GM18951 (cell line): ENCODE measurements around the gene SCG5.

ENCODE experiments used
- POLR2A ChIP-seq: IDR thresholded peaks from 4 replicates; pipeline ENCODE4 v1.6.1; 2011; ENCODE audit warnings: mild to moderate bottlenecking; ENCODE audit not compliant: insufficient read length, insufficient read depth; ENCODE audit errors: extremely low read depth
- in situ Hi-C: fragments of 300-500 bp; cut with MboI; formaldehyde crosslinking; loops from one replicate; pipeline ENCODE4 v1.12.0; 2022; ENCODE audit warnings: low sequenced_read_pairs, mixed read lengths, inconsistent platforms; ENCODE audit not compliant: unreplicated experiment

Gene SCG5

GRCh38 chr15:32649342-32649741, 7.8 kb downstream of the SCG5 start:
- in situ Hi-C loops, result no loop called here
- no peak for TF ChIP-seq POLR2A

GRCh38 chr15:32651229-32651837, 9.8 kb downstream of the SCG5 start:
- in situ Hi-C loops, result no loop called here
- no peak for TF ChIP-seq POLR2A

- in situ Hi-C loops, result no loop called here
- no peak for TF ChIP-seq POLR2A
Observed at GRCh38 chr15:32652178-32652577, 10.7 kb downstream of the SCG5 start.

- TF ChIP-seq POLR2A, result no peak
Observed at GRCh38 chr15:32656091-32656490, 14.6 kb downstream of the SCG5 start.

GRCh38 chr15:32656496-32656895, 15.0 kb downstream of the SCG5 start:
- in situ Hi-C loops, result loop anchor here (5.0 kb wide), 1 partner anchor 336 kb away; no protein-coding TSS in a partner anchor

More at GRCh38 chr15:32656091-32656490, 14.6 kb downstream of the SCG5 start:
- in situ Hi-C loops, result loop anchor here (5.0 kb wide), 1 partner anchor 336 kb away; no protein-coding TSS in a partner anchor

GRCh38 chr15:32657198-32657883, 15.8 kb downstream of the SCG5 start:
- TF ChIP-seq POLR2A, result no peak
- in situ Hi-C loops, result loop anchor here (5.0 kb wide), 1 partner anchor 335 kb away; no protein-coding TSS in a partner anchor

More at GRCh38 chr15:32656496-32656895, 15.0 kb downstream of the SCG5 start:
- no peak for TF ChIP-seq POLR2A

GRCh38 chr15:32657941-32658340, 16.4 kb downstream of the SCG5 start:
- in situ Hi-C loops, result loop anchor here (5.0 kb wide), 1 partner anchor 334 kb away; no protein-coding TSS in a partner anchor

GRCh38 chr15:32659340-32660155, 18.0 kb downstream of the SCG5 start:
- in situ Hi-C loops, result loop anchor here (5.0 kb wide), 1 partner anchor 333 kb away; no protein-coding TSS in a partner anchor
- no peak for TF ChIP-seq POLR2A

More at GRCh38 chr15:32657941-32658340, 16.4 kb downstream of the SCG5 start:
- TF ChIP-seq POLR2A, result no peak

GRCh38 chr15:32663671-32664070, 22.2 kb downstream of the SCG5 start:
- in situ Hi-C loops, result no loop called here
- TF ChIP-seq POLR2A, result no peak

- in situ Hi-C loops, result no loop called here
Observed at GRCh38 chr15:32664796-32665195, 23.3 kb downstream of the SCG5 start.

GRCh38 chr15:32667321-32667720, 25.8 kb downstream of the SCG5 start:
- in situ Hi-C loops, result no loop called here
- no peak for TF ChIP-seq POLR2A

More at GRCh38 chr15:32664796-32665195, 23.3 kb downstream of the SCG5 start:
- TF ChIP-seq POLR2A, result no peak

GRCh38 chr15:32668942-32669341, 27.4 kb downstream of the SCG5 start:
- in situ Hi-C loops, result no loop called here
- TF ChIP-seq POLR2A, result no peak
